GM20431 (cell line): ENCODE results near the gene PCDHB5.
"Not testable (repeated sequence)": the region's sequence is repeated elsewhere in the genome, so short reads cannot be mapped to it uniquely, and the experiment has no call there.

Experiments
- in situ Hi-C: fragments of 300-500 bp; cut with MseI, MboI; formaldehyde crosslinking; loops from one replicate; pipeline ENCODE4 v1.15.0; 2020; ENCODE audit warnings: low sequenced_read_pairs; ENCODE audit not compliant: unreplicated experiment

The PCDHB5 gene

DNA sequence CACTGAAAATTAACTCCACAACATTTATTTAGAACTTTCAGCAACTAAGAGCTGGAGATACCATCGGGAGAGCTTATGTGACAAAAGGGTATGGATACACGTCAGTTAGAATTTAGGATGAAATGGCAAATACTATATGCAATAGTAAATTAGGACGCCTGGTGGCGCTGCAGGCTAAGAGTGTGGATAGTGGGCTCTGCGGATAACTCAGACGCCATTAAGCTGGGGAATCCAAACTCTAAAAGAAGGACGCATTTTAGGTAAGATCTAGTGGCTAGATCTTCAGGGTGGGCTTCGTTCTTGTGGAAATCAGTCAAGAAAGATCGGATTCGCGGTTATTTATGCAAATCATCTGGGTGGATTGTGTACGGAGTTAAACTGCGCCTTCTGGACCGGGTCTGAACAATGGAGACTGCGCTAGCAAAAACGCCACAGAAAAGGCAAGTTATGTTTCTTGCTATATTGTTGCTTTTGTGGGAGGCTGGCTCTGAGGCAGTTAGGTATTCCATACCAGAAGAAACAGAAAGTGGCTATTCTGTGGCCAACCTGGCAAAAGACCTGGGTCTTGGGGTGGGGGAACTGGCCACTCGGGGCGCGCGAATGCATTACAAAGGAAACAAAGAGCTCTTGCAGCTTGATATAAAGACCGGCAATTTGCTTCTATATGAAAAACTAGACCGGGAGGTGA lies at the start of gene PCDHB5:
TSS of gene PCDHB5 (plus strand) at position 177 of the 688 bp plus-strand sequence. CDS start at position 406, 229 bp downstream.
- in situ Hi-C loops: no loop called here

DNA sequence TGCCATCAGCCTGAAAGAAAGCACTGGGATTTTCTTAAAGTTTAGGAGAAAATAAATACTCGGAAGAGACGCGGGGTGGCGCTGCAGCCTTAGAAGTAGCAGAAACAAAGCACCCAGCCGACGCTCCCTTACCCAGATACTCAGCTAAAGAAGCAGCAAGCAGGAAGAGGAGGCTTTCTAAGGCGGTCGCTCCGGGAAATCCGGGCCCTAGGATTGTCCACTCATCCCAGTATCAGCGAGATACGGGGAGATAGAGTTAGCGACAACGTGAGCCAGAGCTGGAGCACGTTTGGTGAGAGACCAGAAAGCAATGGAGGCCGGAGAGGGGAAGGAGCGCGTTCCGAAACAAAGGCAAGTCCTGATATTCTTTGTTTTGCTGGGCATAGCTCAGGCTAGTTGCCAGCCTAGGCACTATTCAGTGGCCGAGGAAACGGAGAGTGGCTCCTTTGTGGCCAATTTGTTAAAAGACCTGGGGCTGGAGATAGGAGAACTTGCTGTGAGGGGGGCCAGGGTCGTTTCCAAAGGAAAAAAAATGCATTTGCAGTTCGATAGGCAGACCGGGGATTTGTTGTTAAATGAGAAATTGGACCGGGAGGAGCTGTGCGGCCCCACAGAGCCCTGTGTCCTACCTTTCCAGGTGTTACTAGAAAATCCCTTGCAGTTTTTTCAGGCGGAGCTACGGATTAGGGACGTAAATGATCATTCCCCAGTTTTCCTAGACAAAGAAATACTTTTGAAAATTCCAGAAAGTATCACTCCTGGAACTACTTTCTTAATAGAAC lies 40.3 kb upstream of the PCDHB5 start, which contains the start of gene PCDHB2:
TSS of gene PCDHB2 (plus strand) at position 135 of the 782 bp plus-strand sequence. CDS start at position 311, 176 bp downstream.
- in situ Hi-C loops: no loop called here

- in situ Hi-C loops: no loop called here
Observed at GRCh38 chr5:141095263-141095641, 39.8 kb upstream of the PCDHB5 start.

DNA sequence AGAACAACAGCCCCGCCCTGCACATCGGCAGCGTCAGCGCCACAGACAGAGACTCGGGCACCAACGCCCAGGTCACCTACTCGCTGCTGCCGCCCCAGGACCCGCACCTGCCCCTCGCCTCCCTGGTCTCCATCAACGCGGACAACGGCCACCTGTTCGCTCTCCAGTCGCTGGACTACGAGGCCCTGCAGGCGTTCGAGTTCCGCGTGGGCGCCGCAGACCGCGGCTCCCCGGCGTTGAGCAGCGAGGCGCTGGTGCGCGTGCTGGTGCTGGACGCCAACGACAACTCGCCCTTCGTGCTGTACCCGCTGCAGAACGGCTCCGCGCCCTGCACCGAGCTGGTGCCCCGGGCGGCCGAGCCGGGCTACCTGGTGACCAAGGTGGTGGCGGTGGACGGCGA lies 38.8 kb upstream of the PCDHB5 start:
- in situ Hi-C loops: not testable (repeated sequence)

- in situ Hi-C loops: not testable (repeated sequence)
Observed at GRCh38 chr5:141096586-141096985, 38.4 kb upstream of the PCDHB5 start.

- in situ Hi-C loops: no loop called here
Observed at GRCh38 chr5:141100243-141100805, 34.7 kb upstream of the PCDHB5 start, which contains the start of gene PCDHB3. Gene PCDHB3, plus strand, starts transcription at chr5:141100473. Its CDS starts 177 bp downstream, at chr5:141100650.

DNA sequence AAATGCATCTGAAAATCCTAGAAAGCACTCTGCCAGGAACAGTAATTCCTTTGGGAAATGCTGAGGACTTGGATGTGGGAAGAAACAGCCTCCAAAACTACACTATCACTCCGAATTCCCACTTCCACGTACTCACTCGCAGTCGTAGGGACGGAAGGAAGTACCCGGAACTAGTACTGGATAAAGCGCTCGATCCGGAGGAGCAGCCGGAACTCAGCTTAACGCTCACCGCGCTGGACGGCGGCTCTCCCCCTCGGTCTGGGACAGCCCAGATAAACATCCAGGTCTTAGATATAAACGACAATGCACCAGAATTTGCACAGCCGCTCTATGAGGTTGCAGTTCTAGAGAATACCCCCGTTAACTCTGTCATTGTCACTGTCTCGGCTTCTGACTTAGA lies 33.9 kb upstream of the PCDHB5 start:
- in situ Hi-C loops: no loop called here

GRCh38 chr5:141102070-141102469 lies 32.9 kb upstream of the PCDHB5 start:
- in situ Hi-C loops: not testable (repeated sequence)

DNA sequence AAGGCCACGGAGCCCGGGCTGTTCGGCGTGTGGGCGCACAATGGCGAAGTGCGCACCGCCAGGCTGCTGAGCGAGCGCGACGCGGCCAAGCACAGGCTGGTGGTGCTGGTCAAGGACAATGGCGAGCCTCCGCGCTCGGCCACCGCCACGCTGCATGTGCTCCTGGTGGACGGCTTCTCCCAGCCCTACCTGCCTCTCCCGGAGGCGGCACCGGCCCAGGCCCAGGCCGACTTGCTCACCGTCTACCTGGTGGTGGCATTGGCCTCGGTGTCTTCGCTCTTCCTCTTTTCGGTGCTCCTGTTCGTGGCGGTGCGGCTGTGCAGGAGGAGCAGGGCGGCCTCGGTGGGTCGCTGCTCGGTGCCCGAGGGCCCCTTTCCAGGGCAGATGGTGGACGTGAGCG lies 32.5 kb upstream of the PCDHB5 start:
- in situ Hi-C loops: not testable (repeated sequence)

GRCh38 chr5:141105350-141105749 lies 29.7 kb upstream of the PCDHB5 start:
- in situ Hi-C loops: no loop called here

GRCh38 chr5:141119250-141119649 lies 15.8 kb upstream of the PCDHB5 start:
- in situ Hi-C loops: no loop called here

- in situ Hi-C loops: no loop called here
Observed at GRCh38 chr5:141121563-141121962, 13.4 kb upstream of the PCDHB5 start, which contains the start of gene PCDHB4. Gene PCDHB4, plus strand, starts transcription at chr5:141121818. Its CDS starts 181 bp downstream, at chr5:141121999.

DNA sequence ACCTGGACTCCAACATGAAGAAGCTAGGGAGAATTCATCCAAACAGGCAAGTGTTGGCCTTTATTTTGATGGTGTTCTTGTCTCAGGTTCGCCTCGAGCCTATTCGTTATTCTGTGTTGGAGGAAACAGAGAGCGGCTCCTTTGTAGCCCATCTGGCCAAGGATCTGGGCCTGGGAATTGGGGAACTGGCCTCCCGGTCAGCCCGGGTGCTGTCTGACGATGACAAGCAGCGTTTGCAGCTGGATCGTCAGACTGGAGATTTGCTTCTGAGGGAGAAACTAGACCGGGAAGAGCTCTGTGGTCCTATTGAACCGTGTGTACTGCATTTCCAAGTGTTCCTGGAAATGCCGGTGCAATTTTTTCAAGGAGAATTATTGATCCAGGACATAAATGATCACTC lies 13.0 kb upstream of the PCDHB5 start:
- in situ Hi-C loops: no loop called here

DNA sequence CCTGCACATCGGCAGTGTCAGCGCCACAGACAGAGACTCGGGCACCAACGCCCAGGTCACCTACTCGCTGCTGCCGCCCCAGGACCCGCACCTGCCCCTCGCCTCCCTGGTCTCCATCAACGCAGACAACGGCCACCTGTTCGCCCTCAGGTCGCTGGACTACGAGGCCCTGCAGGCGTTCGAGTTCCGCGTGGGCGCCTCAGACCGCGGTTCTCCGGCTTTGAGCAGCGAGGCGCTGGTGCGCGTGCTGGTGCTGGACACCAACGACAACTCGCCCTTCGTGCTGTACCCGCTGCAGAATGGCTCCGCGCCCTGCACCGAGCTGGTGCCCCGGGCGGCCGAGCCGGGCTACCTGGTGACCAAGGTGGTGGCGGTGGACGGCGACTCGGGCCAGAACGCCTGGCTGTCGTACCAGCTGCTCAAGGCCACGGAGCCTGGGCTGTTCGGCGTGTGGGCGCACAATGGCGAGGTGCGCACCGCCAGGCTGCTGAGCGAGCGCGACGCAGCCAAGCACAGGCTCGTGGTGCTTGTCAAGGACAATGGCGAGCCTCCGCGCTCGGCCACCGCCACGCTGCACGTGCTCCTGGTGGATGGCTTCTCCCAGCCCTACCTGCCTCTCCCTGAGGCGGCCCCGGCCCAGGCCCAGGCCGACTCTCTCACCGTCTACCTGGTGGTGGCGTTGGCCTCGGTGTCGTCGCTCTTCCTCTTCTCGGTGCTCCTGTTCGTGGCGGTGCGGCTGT lies 11.4 kb upstream of the PCDHB5 start:
- in situ Hi-C loops: not testable (repeated sequence)

DNA sequence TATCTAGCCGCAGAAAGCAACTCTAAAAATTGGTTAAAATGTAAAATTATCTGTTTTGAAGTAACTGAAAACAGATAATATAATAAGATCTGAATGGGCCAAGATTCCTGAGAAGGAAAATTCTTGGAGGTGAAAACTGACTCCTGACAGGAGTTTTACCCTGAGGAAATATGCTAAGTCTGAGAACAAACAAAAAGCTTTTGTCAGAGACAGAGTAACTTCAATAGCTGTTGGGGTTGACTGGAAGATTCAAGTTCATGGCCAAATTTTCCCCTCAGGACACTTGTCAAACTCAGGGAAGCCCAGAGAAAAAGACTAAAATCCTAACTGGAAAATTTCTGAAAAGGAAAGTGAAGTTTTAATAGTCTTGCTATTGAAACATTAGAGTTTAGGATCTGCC lies 7.7 kb upstream of the PCDHB5 start:
- in situ Hi-C loops: no loop called here

GRCh38 chr5:141135718-141136266 lies 786 bp downstream of the PCDHB5 start:
- in situ Hi-C loops: no loop called here

- in situ Hi-C loops: not testable (repeated sequence)
Observed at GRCh38 chr5:141137346-141137745, 2.3 kb downstream of the PCDHB5 start.

DNA sequence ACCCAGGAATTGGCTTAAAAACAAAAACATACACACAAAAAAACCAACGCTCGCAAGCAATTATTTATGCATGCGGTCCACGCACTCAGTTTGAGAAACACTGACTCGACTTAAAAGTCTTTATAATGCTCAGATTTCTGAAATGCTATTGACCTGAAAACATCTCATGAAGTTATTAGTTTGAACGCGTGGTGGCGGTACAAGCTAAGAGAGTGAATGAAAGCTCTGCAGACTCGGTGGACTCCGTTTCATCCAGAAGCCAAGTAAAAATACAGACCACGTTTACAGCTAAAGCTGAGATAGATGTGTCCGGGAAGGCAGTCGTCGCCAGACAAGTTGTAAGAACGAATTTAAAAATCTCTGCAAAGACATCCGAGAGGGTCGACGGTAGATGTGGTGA lies 14.8 kb downstream of the PCDHB5 start, which contains the start of gene PCDHB6:
TSS of gene PCDHB6 (plus strand) at position 246 of the 400 bp plus-strand sequence. CDS start 201 bp downstream, outside the sequence.
- in situ Hi-C loops: no loop called here

- in situ Hi-C loops: no loop called here
Observed at GRCh38 chr5:141150224-141150992, 15.4 kb downstream of the PCDHB5 start.
